Measurements from ENCODE around the gene SLC4A2.

The SLC4A2 gene

DNA sequence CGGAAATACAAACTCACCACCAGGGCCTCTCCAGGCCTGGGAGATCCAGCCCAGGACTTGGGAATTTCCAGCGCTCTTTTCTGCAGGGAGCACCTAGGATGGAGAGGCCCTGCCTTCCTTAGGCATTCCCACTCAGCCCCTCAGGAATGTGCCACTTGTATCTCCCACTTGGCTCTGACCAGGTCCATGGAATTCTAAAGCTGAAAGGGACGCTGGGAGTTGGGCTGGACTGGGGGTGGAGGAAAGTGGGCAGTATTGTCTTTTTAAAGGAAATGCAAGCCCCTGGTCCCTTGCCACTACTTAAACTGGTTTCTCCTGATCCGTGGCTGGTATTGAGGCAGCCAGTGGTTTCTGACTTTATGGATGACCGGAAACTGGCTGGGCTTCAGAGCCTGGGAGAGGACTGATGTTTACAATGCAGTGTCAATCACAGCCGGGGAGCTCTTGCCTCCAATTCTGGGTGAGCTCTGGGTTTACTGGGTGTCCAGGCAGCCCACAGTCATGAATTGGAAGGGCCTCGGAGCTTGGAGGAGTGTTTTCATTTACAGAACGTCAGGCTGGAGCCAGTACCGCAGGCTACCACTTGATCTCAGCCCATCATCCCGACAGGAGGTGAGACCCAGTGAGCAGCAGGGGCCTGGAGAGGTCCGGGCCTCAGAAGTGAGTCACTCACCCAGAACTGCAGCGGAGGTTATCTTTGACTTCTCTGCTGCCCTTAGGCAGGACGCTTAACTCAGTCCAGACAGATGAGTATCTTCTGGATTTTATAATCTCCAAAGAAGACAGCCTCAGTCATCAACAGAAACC lies 54.2 kb downstream of the SLC4A2 start:
- TF ChIP-seq, protein P1, sequence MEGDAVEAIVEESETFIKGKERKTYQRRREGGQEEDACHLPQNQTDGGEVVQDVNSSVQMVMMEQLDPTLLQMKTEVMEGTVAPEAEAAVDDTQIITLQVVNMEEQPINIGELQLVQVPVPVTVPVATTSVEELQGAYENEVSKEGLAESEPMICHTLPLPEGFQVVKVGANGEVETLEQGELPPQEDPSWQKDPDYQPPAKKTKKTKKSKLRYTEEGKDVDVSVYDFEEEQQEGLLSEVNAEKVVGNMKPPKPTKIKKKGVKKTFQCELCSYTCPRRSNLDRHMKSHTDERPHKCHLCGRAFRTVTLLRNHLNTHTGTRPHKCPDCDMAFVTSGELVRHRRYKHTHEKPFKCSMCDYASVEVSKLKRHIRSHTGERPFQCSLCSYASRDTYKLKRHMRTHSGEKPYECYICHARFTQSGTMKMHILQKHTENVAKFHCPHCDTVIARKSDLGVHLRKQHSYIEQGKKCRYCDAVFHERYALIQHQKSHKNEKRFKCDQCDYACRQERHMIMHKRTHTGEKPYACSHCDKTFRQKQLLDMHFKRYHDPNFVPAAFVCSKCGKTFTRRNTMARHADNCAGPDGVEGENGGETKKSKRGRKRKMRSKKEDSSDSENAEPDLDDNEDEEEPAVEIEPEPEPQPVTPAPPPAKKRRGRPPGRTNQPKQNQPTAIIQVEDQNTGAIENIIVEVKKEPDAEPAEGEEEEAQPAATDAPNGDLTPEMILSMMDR (IDR thresholded peaks at IDR 0.05; ENCODE audit: low read depth, low read length): no peak
- peak overlapping the region; percentile 24 for H3K4me3 ChIP-seq (ENCODE audit: low read depth, low read length)

DNA sequence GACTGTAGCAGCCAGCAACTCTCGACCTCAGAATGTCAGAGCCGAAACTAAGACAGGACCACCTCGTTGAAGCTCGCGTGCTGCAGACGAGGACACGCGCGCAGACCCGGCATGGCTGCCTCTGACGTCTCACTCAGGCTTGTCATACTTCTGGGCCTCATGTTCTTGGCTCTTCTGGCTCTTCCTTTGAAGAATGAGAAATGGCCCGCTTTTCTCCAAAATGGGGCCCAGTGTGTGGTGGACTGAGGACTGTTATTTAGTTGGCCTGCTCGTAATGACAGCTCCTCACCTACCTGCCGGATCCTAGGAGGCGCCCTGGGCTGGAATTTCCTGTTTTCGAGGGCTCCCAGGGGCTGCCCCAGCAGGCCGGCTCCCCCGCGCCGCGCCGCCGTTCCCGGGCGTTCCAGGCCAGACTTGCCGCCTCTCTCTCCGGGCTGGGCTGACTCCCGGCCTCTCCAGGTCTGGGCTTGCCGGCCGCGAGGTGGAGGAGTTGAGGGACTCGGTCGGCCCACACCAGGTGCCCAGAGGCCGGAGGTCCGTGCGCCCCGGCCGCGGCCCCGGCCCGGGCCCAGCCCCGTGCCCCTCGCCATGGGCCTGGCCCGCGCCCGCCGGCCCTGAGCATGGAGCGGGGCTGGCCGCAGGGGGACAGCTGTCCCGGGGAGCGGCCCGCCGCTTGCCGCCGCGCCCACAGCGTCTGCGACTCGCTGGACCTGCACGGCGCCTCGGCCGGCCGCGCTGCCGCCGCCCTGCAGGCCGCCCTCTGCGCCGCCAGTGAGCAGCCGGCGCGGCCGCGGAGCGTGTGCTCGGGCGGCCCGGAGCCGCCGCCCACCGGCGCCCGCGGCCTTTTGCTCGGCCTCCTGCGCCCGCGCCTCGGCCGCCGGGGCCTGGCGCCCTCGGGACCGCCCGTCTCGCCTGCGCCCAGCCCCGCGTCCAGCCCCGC lies 55.0 kb downstream of the SLC4A2 start:
- peak overlapping the region; percentile 24 for H3K4me3 ChIP-seq (ENCODE audit: low read depth, low read length)
- TF ChIP-seq, protein P1 (IDR thresholded peaks at IDR 0.05; ENCODE audit: low read depth, low read length): no peak

DNA sequence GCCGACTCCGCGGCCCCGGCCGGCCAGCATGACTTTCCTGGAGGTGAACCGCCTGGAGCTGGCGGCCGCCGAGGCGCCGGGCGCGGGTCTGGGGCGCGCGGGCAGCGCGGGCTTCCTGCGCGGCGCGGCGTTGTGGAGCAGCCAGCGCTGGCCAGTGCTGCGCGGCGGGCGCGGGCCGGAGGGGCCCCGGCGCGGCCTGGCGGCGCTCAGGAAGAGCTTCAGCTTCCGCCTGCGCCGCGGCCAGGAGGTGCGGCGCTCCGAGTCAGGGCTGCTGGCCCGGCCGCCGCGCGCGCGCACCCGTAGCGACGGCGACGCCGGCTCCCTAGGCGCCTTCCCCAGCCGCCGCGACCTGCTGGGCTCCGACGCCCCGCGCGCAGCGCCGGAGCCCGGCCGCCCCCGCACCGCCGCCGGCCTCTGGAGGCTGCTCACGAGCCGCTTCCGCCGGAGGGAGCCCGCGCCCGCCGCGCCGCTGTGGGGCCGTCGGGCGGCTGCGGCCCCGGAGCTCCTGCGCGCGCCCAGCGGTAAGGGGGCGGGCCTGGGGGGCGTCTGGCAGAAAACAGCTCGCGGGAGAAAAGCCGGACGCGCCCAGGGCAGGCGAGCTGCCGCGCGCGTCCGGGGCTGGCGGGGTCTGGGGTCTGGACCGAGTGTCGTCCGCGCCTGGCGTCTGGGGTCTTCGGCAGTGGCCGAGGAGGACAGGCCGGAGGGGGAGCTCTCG lies 55.9 kb downstream of the SLC4A2 start:
- H3K4me3 ChIP-seq (ENCODE audit: low read depth, low read length): no peak overlapping the region
- TF ChIP-seq, protein P1 (IDR thresholded peaks at IDR 0.05; ENCODE audit: low read depth, low read length): no peak

DNA sequence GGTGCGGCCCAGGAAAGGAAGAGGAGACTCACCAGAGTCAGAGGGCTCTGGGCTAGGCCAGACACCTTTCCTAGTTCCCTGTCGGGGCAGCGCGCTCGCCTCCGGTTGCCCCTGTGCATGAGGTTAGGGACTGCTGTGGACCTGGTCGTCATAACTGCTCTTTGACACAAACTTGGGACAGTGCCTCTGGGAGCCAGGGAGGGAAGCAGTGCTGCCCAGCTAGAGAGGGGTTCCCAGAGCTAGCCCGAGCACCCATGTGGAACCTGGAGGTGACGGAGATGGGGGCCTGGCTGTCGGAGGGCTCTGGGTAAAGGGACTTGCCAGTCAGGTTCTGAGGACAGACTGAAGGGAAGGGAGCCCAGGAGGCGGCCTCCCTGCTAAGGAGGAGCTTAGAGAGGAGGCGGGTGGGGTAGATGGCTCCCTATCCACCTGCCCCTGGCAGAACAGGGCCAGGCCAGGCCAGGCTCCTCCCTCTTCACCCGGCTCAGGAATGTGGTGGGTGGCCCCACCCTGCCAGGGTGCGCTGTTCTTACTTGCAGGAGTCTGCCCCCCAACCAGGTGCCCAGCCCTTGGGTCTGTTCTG lies 56.5 kb downstream of the SLC4A2 start:
- TF ChIP-seq, protein P1 (IDR thresholded peaks at IDR 0.05; ENCODE audit: low read depth, low read length): no peak
- no peak overlapping the region for H3K4me3 ChIP-seq (ENCODE audit: low read depth, low read length)

DNA sequence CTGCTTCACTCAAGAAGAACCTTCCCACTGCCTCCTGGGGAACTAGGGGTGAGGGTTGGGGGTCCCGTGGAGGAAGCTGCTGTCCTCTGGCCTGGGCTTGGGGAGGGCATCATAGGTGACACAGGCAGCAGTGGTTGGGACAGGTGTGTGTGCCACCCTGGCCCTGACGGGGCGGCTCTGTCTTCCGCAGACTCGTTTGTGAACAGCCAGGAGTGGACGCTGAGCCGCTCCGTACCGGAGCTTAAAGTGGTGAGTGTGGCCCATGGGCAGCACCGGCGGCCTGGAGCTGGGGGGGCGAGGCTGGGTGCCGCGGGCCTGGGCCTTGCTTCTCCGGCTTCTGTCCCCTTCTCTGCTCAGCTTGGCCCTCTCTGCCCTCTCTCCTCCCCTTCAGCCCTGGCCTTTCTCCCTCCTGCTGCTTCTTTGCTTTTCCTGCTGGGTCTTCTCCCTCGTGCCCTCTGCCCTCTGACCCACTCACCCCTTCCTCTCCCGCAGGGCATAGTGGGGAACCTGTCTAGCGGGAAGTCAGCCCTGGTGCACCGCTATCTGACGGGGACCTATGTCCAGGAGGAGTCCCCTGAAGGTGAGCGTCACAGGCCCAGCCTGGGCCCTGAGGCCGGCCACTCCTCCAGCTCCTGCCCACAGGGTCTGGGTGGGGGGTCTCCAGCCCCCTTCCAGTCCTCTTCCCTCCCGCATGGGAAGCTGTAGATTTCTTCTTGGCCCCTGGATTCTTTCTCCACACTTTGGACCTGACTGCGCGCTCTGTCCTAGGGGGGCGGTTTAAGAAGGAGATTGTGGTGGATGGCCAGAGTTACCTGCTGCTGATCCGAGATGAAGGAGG lies 57.4 kb downstream of the SLC4A2 start:
- H3K4me3 ChIP-seq (ENCODE audit: low read depth, low read length): no peak overlapping the region
- TF ChIP-seq, protein P1 (IDR thresholded peaks at IDR 0.05; ENCODE audit: low read depth, low read length): no peak

DNA sequence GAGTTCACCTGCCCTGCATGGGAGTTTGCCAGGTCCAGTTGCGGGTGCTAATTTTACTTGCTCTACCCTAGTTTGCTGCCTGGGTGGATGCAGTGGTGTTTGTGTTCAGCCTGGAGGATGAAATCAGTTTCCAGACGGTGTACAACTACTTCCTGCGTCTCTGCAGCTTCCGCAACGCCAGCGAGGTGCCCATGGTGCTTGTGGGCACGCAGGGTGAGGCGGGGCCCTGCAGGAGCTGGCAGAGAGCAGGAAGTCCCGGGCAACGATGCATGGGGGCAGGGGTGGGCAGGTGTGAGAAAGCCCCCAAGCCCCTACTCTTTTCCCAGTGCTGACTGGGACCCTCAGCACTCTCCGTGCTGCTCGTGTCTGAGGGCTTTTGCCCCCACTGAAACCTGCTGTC lies 58.2 kb downstream of the SLC4A2 start:
- no peak overlapping the region for H3K4me3 ChIP-seq (ENCODE audit: low read depth, low read length)
- TF ChIP-seq, protein P1 (IDR thresholded peaks at IDR 0.05; ENCODE audit: low read depth, low read length): no peak
